ENCODE results near the gene AFG3L2. TPM values are rescaled to one million over a fixed set of nuclear protein-coding genes. Genes with fewer than 3 reads are reported as not detected.

AFG3L2 gene
- total RNA-seq, 5 donors from 2014 or later (not counting 1 experiment from before 2014, with no cell fraction given): 30.6 to 37.4 (median 36.3) TPM

- Histone ChIP-seq H3K4me3 (ENCODE audit: control insufficient read depth in 1 of 2, extremely low read depth in 1 of 2, low read length in 1 of 2) (no peak overlapping the region), H3K9me3 (no peaks in the 10 kb centered on the region), H3K4me1 (ENCODE audit: control insufficient read depth in 1 of 2, extremely low read depth in 1 of 2, insufficient read depth in 2 of 2, low read length in 2 of 2) (no peaks in the 10 kb centered on the region), H3K36me3 (ENCODE audit: control insufficient read depth in 2 of 2, extremely low read depth in 1 of 2, insufficient read depth in 1 of 2, low read length in 1 of 2) (no peaks in the 10 kb centered on the region), H3K27me3 (replicated peaks in 1 of 2; ENCODE audit: control insufficient read depth in 2 of 2, extremely low read depth in 1 of 2, insufficient read depth in 2 of 2, low read length in 1 of 2) (peaks cover 3 to 25% of the 10 kb centered on the region in 2 experiments), H3K27ac (ENCODE audit: low read length) (no peak overlapping the region)
- no peaks in the 10 kb centered on the region for H3K4me1 Mint-ChIP-seq
- no peak overlapping the region for H3K4me3 Mint-ChIP-seq
- H3K27me3 Mint-ChIP-seq: peaks cover 9 to 27% of the 10 kb centered on the region in 2 donors
- WGBS (ENCODE audit: insufficient coverage): 88% methylated on average over 13 of the region's 18 CpGs
- no peaks in the 10 kb centered on the region for H3K36me3 Mint-ChIP-seq
- H3K9me3 Mint-ChIP-seq: no peaks in the 10 kb centered on the region
- ATAC-seq (replicated peaks in 1 of 4) (no peak), DNase-seq (no peak)
- ChIA-PET POLR2A (no interaction called here), CTCF (no interaction called here)
- no peak overlapping the region for H3K27ac Mint-ChIP-seq
Measured at GRCh38 chr18:12295389-12296086, 81.5 kb downstream of the AFG3L2 start.

- no peak overlapping the region for H3K4me3 ChIP-seq (ENCODE audit: control insufficient read depth in 1 of 2, extremely low read depth in 1 of 2, low read length in 1 of 2)
- DNase-seq (no peak), ATAC-seq (replicated peaks in 1 of 4) (no peak)
- no peaks in the 10 kb centered on the region for H3K4me1 ChIP-seq (ENCODE audit: control insufficient read depth in 1 of 2, extremely low read depth in 1 of 2, insufficient read depth in 2 of 2, low read length in 2 of 2)
- POLR2A ChIA-PET: no interaction called here
- H3K36me3 ChIP-seq (ENCODE audit: control insufficient read depth in 2 of 2, extremely low read depth in 1 of 2, insufficient read depth in 1 of 2, low read length in 1 of 2): no peaks in the 10 kb centered on the region
- Mint-ChIP-seq H3K9me3 (no peaks in the 10 kb centered on the region), H3K36me3 (no peaks in the 10 kb centered on the region), H3K27me3 (peaks cover 18 to 41% of the 10 kb centered on the region in 2 donors), H3K4me3 (no peak overlapping the region), H3K4me1 (peaks cover 0 to under 1% (median under 1%) of the 10 kb centered on the region in 3 donors), H3K27ac (no peak overlapping the region)
- H3K27ac ChIP-seq (ENCODE audit: low read length): no peak overlapping the region
- H3K27me3 ChIP-seq (replicated peaks in 1 of 2; ENCODE audit: control insufficient read depth in 2 of 2, extremely low read depth in 1 of 2, insufficient read depth in 2 of 2, low read length in 1 of 2): peaks cover 8 to 35% of the 10 kb centered on the region in 2 experiments
- CTCF ChIA-PET: no interaction called here
- H3K9me3 ChIP-seq: no peaks in the 10 kb centered on the region
- 67% methylated on average over 4 of the region's 11 CpGs for WGBS (ENCODE audit: insufficient coverage)
Measured at GRCh38 chr18:12293831-12294230, 83.2 kb downstream of the AFG3L2 start.

GRCh38 chr18:12291690-12292089, 85.3 kb downstream of the AFG3L2 start:
- no peak for DNase-seq
- no peak for ATAC-seq (replicated peaks in 1 of 4)
- POLR2A ChIA-PET: no interaction called here
- Mint-ChIP-seq H3K27ac (no peak overlapping the region), H3K4me1 (peaks cover 0 to 7% (median 6%) of the 10 kb centered on the region in 3 donors), H3K27me3 (peaks cover 22 to 56% of the 10 kb centered on the region in 2 donors), H3K9me3 (no peaks in the 10 kb centered on the region), H3K4me3 (no peak overlapping the region), H3K36me3 (no peaks in the 10 kb centered on the region)
- H3K4me3 ChIP-seq (ENCODE audit: control insufficient read depth in 1 of 2, extremely low read depth in 1 of 2, low read length in 1 of 2): no peak overlapping the region
- no peaks in the 10 kb centered on the region for H3K36me3 ChIP-seq (ENCODE audit: control insufficient read depth in 2 of 2, extremely low read depth in 1 of 2, insufficient read depth in 1 of 2, low read length in 1 of 2)
- CTCF ChIA-PET: no interaction called here
- H3K27me3 ChIP-seq (replicated peaks in 1 of 2; ENCODE audit: control insufficient read depth in 2 of 2, extremely low read depth in 1 of 2, insufficient read depth in 2 of 2, low read length in 1 of 2): peaks cover 10 to 55% of the 10 kb centered on the region in 2 experiments
- no peaks in the 10 kb centered on the region for H3K9me3 ChIP-seq
- H3K4me1 ChIP-seq (ENCODE audit: control insufficient read depth in 1 of 2, extremely low read depth in 1 of 2, insufficient read depth in 2 of 2, low read length in 2 of 2): peaks cover 0 to 5% of the 10 kb centered on the region in 2 experiments
- H3K27ac ChIP-seq (ENCODE audit: low read length): no peak overlapping the region
- 92% methylated on average over 9 of the region's 14 CpGs for WGBS (ENCODE audit: insufficient coverage)

- peaks cover 0 to 7% (median 6%) of the 10 kb centered on the region in 3 donors for H3K4me1 Mint-ChIP-seq
- WGBS (ENCODE audit: insufficient coverage): 81% methylated on average over 6 of the region's 6 CpGs
- POLR2A ChIA-PET: no interaction called here
Measured at GRCh38 chr18:12291161-12291560, 85.9 kb downstream of the AFG3L2 start.

GRCh38 chr18:12290086-12290485, 86.9 kb downstream of the AFG3L2 start:
- DNase-seq: no peak
- Mint-ChIP-seq H3K27me3 (peaks cover 19 to 62% of the 10 kb centered on the region in 2 donors), H3K27ac (no peak overlapping the region), H3K36me3 (no peaks in the 10 kb centered on the region), H3K4me3 (no peak overlapping the region), H3K4me1 (peaks cover 0 to 7% (median 6%) of the 10 kb centered on the region in 3 donors), H3K9me3 (no peaks in the 10 kb centered on the region)
- no peak overlapping the region for H3K27ac ChIP-seq (ENCODE audit: low read length)
- POLR2A ChIA-PET: no interaction called here
- H3K4me1 ChIP-seq (ENCODE audit: control insufficient read depth in 1 of 2, extremely low read depth in 1 of 2, insufficient read depth in 2 of 2, low read length in 2 of 2): peaks cover 0 to 5% of the 10 kb centered on the region in 2 experiments
- H3K9me3 ChIP-seq: no peaks in the 10 kb centered on the region
- peaks cover 10 to 54% of the 10 kb centered on the region in 2 experiments for H3K27me3 ChIP-seq (replicated peaks in 1 of 2; ENCODE audit: control insufficient read depth in 2 of 2, extremely low read depth in 1 of 2, insufficient read depth in 2 of 2, low read length in 1 of 2)
- WGBS (ENCODE audit: insufficient coverage): 78% methylated on average over 1 of the region's 2 CpGs
- no peaks in the 10 kb centered on the region for H3K36me3 ChIP-seq (ENCODE audit: control insufficient read depth in 2 of 2, extremely low read depth in 1 of 2, insufficient read depth in 1 of 2, low read length in 1 of 2)
- H3K4me3 ChIP-seq (ENCODE audit: control insufficient read depth in 1 of 2, extremely low read depth in 1 of 2, low read length in 1 of 2): no peak overlapping the region
- CTCF ChIA-PET: no interaction called here
- ATAC-seq (replicated peaks in 1 of 4): no peak

More at GRCh38 chr18:12291161-12291560, 85.9 kb downstream of the AFG3L2 start:
- CTCF ChIA-PET: no interaction called here
- no peak for ATAC-seq (replicated peaks in 1 of 4)
- H3K36me3 Mint-ChIP-seq: no peaks in the 10 kb centered on the region
- no peak overlapping the region for H3K27ac Mint-ChIP-seq
- Histone ChIP-seq H3K27me3 (replicated peaks in 1 of 2; ENCODE audit: control insufficient read depth in 2 of 2, extremely low read depth in 1 of 2, insufficient read depth in 2 of 2, low read length in 1 of 2) (peaks cover 10 to 52% of the 10 kb centered on the region in 2 experiments), H3K4me1 (ENCODE audit: control insufficient read depth in 1 of 2, extremely low read depth in 1 of 2, insufficient read depth in 2 of 2, low read length in 2 of 2) (peaks cover 0 to 5% of the 10 kb centered on the region in 2 experiments), H3K4me3 (ENCODE audit: control insufficient read depth in 1 of 2, extremely low read depth in 1 of 2, low read length in 1 of 2) (no peak overlapping the region), H3K9me3 (no peaks in the 10 kb centered on the region), H3K36me3 (ENCODE audit: control insufficient read depth in 2 of 2, extremely low read depth in 1 of 2, insufficient read depth in 1 of 2, low read length in 1 of 2) (no peaks in the 10 kb centered on the region), H3K27ac (ENCODE audit: low read length) (no peak overlapping the region)
- no peak overlapping the region for H3K4me3 Mint-ChIP-seq
- H3K27me3 Mint-ChIP-seq: peaks cover 22 to 58% of the 10 kb centered on the region in 2 donors
- no peak for DNase-seq
- no peaks in the 10 kb centered on the region for H3K9me3 Mint-ChIP-seq

GRCh38 chr18:12288403-12288755, 88.6 kb downstream of the AFG3L2 start:
- H3K9me3 Mint-ChIP-seq: no peaks in the 10 kb centered on the region
- H3K27ac Mint-ChIP-seq: no peak overlapping the region
- H3K9me3 ChIP-seq: no peaks in the 10 kb centered on the region
- H3K36me3 ChIP-seq (ENCODE audit: control insufficient read depth in 2 of 2, extremely low read depth in 1 of 2, insufficient read depth in 1 of 2, low read length in 1 of 2): no peaks in the 10 kb centered on the region
- peaks cover 0 to 7% (median 6%) of the 10 kb centered on the region in 3 donors for H3K4me1 Mint-ChIP-seq
- no peak overlapping the region for H3K4me3 Mint-ChIP-seq
- CTCF ChIA-PET: no interaction called here
- H3K4me3 ChIP-seq (ENCODE audit: control insufficient read depth in 1 of 2, extremely low read depth in 1 of 2, low read length in 1 of 2): no peak overlapping the region
- peaks cover 19 to 59% of the 10 kb centered on the region in 2 donors for H3K27me3 Mint-ChIP-seq
- WGBS (ENCODE audit: insufficient coverage): 29% methylated on average over 6 of the region's 10 CpGs
- no peaks in the 10 kb centered on the region for H3K36me3 Mint-ChIP-seq
- POLR2A ChIA-PET: no interaction called here
- H3K4me1 ChIP-seq (ENCODE audit: control insufficient read depth in 1 of 2, extremely low read depth in 1 of 2, insufficient read depth in 2 of 2, low read length in 2 of 2): peaks cover 0 to 5% of the 10 kb centered on the region in 2 experiments
- H3K27ac ChIP-seq (ENCODE audit: low read length): no peak overlapping the region
- DNase-seq (no peak), ATAC-seq (replicated peaks in 1 of 4) (no peak)
- peaks cover 10 to 51% of the 10 kb centered on the region in 2 experiments for H3K27me3 ChIP-seq (replicated peaks in 1 of 2; ENCODE audit: control insufficient read depth in 2 of 2, extremely low read depth in 1 of 2, insufficient read depth in 2 of 2, low read length in 1 of 2)

All from T-cell (primary cell).